NT2/D1 (cell line): ENCODE measurements around the gene DAPK1.

Experiments used
- YY1 ChIP-seq: IDR thresholded peaks from 2 replicates; pipeline ENCODE4 v1.6.1; 2011; ENCODE audit not compliant: insufficient read length, insufficient read depth
- ZNF274 ChIP-seq: IDR thresholded peaks from 2 replicates; pipeline ENCODE4 v1.6.1; 2011; ENCODE audit warnings: mild to moderate bottlenecking, low read depth, low read length

DNA sequence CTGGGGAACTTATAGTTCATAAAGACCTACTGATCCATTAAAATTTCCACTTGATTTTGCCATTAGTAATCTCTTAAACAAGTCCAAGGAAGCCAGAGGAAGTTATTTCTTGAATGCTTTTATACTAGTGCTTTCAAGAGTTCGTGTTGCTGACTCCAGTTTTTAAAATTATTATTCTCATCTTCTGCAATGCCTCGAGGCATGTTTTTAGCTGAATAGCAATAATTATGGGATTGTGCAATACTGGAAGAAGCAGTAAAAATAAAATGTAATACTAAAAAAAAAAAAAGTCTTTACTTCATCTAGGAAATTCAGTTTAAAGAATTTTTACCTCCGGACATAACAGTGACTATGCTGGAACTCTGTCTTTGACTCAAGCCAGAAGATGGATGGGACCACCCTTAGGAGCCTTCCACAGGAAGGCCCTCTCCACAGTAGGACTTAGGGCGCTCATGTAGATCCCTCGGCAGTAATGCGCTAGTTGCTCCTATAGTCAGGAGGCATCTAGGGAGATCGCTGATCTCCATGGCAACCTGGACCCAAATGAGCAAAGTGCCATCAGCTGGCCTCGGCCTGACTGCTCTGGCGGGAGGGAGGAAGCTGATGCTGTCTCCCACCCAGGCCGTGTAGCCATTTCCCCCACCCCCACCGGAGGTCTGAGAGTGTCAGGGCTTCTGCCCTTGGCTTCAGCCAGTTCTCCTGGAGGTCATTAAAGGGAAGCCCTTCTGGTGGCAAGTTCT lies 56.7 kb downstream of the DAPK1 start:
- TF ChIP-seq YY1, result no peak
- TF ChIP-seq ZNF274, result no peak
